TTC549 (cell line): ENCODE measurements around the gene ITPRID1.
"Not testable (repeated sequence)": the region's sequence is repeated elsewhere in the genome, so short reads cannot be mapped to it uniquely, and the experiment has no call there.

ENCODE experiments used
- FAIRE-seq: peaks from 2 replicates; lab custom pipeline; 2012; peaks lifted over from hg19 to GRCh38; lab: Jason Lieb, UNC

ITPRID1 gene

GRCh38 chr7:31516680-31517502, 3.0 kb downstream of the ITPRID1 start:
- FAIRE-seq: no peak

- FAIRE-seq: no peak
Observed at GRCh38 chr7:31517513-31517912, 3.6 kb downstream of the ITPRID1 start.

DNA sequence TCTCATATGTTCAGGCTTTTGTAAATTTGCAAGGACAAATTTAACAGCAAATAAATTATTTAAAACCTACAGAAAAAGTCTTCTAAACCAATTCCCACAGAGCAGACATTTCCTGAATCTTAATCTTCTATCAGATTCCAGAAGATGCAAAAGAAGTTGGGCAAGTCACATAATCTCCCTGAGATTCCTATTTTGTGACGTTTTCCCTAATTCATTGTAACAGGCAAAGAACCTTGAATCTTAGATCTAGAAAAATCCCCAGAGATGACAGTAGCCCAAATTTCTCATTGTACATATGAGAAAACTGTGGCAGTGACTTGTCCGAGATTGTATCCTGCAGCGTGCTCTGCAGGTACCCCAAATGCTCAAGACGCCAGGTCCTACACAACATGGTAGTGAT, 4.9 kb downstream of the ITPRID1 start:
- no peak for FAIRE-seq

DNA sequence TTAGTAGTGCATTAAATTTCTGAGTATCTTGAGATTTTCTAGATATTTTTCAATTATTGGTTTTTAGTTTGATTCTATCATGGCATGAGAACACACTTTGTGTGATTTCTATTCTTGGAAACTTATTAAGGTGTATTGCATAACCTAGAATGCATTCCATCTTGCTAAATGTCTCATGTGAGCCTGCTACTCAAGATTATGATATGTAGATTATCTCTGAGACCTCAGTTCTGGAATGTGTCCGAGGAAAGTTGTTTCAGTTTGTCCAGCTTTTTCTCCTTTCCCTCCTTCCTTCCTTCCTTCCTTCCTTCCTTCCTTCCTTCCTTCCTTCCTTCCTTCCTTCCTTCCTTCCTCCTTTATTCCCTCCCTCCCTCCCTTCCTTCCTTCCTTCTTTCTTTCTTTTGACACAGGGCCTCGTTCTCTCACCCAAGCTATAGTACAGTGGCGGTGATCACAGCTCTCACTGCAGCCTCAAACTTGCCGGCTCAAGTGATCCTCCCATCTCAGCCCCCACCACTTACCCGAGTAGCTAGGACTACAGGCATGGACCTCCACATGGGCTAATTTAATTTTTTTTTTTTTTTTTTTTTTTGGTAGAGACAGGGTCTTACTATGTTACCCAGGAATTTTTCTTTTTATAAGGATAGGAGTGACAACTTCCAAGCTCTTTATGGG, 7.6 kb downstream of the ITPRID1 start:
- FAIRE-seq: no peak

GRCh38 chr7:31526864-31527263, 13.0 kb downstream of the ITPRID1 start:
- FAIRE-seq: no peak

DNA sequence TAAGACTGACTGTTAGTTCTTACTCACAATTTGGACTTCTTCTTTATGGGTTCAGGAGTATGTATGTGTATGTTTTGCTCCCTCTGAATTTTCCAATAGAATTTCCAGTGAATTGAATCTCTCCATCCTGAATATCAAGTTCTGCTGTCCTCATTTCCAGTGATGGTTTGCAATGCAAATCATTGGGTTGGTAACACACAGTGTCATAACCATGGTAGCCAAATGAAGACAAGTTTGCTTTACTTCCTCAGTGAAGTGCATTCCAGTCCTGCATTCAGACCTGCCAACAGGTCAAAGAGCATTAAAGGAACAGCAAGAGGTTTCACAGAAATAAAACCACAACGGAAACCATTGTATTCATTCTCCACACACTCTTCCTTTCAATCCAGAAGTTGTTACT, 15.2 kb downstream of the ITPRID1 start:
- FAIRE-seq: no peak

DNA sequence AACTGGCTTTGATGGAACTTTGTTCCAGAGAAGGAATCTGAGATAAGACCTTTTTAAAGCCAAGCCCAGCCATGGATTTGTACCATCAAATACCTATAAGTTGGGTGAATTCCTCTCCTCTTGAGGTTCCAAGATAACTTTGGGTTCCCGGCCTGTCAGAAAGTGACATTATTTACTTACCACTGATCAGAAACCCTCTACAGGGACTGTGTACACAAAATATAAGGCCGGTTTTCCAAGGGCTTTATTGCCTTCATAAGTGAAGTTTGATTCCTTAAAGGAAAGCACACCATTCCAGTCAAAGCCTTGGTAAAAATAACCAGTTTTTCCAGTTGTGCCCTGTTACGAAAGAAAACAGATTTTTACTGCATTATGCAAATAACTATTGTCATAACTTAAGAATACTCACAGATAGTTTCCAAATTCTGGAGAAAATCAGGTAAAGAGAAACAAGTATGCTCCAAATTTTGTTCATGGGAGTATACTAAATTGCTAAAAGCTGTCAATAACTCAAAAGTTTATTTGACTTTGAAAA, 26.8 kb downstream of the ITPRID1 start:
- FAIRE-seq: not testable (repeated sequence)

- no peak for FAIRE-seq
Observed at GRCh38 chr7:31545549-31545948, 31.7 kb downstream of the ITPRID1 start.

DNA sequence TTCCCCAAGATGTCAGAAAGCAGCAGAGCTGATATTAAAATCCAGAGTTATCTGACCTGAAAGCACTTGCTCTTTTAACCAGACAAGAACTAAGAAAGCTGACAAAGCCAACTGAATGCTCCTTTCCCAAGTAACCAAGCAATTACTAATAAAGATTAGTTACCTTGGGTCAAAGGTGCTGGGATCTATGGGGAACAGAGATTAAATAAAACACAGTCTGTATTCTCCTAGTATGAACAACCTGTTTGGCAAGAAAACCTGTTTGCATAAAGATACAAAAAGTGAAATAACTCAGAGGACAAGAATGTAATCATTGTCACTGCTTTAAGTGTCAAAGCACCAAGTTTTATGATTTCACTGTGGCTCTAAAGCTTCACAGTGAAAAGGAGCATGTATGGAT, 35.7 kb downstream of the ITPRID1 start:
- no peak for FAIRE-seq

- FAIRE-seq: no peak
Observed at GRCh38 chr7:31550432-31550831, 36.5 kb downstream of the ITPRID1 start.

DNA sequence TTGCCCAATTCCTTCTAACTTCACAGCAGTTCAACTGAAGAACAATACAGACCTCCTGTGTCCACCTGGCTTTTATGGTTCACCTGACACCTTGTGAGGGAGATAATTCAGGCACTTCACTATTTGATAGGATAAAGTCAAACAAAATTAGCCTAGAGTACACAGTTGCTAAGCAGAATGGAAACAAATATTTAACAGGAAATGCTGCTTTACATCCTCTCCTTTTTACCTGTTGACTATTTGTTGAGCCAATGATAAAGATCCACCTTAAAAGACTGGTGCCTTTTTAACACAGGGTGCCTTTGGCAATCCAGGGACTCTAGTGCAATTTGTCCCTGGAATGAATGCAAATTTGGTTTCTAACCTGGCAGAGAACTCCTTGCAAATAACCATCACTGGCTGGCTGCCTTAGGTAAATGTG, 39.8 kb downstream of the ITPRID1 start:
- no peak for FAIRE-seq

GRCh38 chr7:31562002-31562401, 48.1 kb downstream of the ITPRID1 start:
- FAIRE-seq: no peak

GRCh38 chr7:31563522-31563921, 49.6 kb downstream of the ITPRID1 start:
- no peak for FAIRE-seq

- no peak for FAIRE-seq
Observed at GRCh38 chr7:31563951-31564350, 50.1 kb downstream of the ITPRID1 start.

DNA sequence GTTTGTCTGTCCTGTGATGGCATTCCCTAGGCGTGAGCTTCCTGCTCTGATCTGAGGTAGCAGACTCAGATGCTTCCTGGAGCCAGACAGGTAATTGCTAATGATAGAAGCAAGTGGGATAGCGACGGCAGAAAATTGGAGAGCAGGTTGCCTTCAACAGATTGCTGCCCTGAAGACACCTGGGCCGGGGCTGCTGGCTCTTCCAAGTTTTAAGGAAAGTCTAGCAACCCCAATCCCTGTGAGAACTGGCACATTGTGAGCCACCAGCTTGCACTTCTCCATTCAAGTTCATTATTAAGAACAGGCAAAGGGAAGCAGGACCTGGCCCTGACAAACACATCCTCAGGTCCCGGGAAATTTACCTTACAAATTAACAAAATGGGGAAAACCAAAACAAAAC, 50.8 kb downstream of the ITPRID1 start:
- FAIRE-seq: no peak

DNA sequence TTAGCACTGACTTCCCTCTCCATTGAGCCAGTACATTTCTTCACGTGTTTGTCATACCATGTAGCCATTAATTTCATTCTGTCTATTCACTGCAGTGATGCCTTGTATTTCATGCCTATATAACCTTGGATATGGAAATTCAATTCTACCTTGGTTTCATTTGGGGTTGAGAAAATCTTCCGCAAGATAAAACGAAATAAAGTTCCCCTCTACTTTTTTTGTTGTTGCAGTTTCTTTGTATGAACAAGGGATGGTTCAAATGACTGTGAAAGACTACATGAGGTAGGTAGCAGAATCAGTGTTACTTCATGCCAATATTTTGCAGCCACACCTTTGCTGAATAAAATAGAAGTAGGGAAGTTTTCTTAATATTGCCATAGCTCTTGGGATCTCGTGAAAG, 55.6 kb downstream of the ITPRID1 start:
- no peak for FAIRE-seq

DNA sequence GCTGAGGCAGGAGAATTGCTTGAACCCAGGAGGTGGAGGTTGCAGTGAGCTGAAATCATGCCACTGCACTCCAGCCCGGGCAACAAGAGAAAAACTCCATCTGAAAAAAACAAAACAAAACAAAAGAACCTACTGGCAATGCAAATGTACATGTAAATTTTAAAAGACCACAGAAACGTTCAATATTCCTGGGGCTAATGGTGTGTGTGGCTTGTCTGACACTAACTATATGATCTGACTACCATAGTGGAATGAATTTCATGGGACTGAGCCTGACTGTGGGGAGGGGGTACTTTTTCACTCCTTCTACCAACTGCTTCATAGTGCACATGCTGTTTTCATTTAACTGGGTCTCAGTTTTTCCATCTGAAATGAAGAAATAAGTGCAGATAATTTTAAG, 69.6 kb downstream of the ITPRID1 start:
- no peak for FAIRE-seq

GRCh38 chr7:31583942-31584341, 70.1 kb downstream of the ITPRID1 start:
- no peak for FAIRE-seq

DNA sequence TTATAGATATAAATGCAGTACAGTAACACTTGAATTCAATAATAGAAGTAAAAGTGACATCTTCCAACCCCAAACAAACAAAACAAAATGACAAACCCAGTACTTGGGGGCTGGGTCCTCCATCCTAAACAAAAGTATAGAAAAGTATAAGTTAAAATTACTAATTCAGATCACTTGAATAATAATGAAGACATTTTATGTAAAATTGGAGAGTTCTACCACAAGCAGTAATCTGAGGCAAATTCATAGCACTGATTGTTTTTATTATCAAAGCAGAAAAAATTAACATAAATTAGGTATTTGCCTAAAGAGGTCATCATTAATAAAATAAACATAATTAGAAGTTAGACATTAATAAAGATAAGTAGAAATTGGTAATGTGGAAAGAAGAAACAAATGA, 81.5 kb downstream of the ITPRID1 start:
- FAIRE-seq: no peak

DNA sequence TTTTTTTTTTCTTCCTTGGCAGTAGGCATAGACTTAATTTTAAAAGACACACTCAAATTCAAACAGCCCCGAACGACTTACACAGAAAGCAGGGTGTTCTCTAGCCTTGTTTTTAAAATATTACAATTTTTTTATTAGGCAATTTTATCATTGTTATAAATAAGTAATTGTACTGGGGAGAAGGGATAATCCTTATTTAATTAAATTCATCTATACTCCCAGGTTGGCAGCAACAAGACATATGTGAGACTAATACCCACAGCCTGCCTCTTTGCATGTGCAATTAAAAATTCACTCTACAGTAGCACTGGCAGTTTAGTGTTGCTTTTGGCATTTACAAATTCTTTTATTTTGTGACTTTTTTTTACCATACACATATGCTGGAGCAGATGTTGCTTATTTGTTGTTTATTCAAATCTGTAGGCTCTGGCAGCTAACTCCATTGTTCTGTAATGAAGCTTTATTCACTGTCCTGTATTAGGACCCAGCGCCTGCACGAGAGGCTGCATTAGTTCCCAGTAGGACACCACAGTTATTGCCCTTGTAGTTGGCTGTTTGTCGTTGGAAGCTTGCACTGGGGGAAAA, 88.2 kb downstream of the ITPRID1 start:
- FAIRE-seq: no peak

DNA sequence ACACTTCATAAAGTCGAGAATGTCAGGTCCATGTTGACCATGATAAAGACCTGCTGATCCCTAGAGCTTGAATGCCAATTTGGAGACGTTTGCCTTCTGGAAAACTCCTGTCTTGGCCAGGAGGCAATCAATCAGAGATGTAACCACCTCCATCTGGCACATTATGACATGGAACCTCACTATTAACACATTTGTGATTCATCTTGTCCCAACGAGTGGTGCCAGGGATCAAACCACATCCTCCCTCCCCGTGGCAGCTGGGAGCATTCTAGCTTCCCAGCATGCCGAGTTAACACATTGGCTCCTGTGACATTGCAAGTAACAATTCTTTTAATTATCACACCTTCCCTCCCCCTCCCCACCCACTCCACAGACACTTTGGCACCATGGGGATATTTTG, 89.2 kb downstream of the ITPRID1 start:
- FAIRE-seq: no peak

GRCh38 chr7:31613604-31614003, 99.7 kb downstream of the ITPRID1 start:
- no peak for FAIRE-seq

DNA sequence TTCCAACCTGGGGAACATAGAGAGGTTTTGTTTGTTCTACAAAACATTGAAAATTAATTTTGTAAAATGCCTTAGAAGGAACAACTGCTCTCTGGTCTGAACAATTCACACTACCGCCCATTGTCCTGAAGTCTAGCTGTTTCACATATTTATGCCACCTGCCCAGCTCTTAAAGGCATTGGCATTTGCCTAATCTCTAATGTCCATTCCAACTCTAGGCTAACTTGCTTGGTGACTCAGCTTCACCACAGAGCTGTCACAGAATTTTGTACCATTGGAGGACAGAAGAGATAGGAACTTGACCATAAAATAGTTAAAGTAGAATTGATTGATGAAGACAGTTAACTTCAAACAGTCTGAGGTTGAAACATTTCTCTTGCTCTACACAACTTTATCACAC, 119.6 kb downstream of the ITPRID1 start:
- no peak for FAIRE-seq
